GM18907 (cell line): ENCODE results near the gene MTHFR.

ENCODE experiments used
- ATAC-seq: cut with Tn5 transposase; IDR thresholded peaks from one replicate; pipeline ENCODE4 v1.9.1; 2021; ENCODE audit warnings: mild to moderate bottlenecking, moderate library complexity; ENCODE audit not compliant: unreplicated experiment

MTHFR gene

DNA sequence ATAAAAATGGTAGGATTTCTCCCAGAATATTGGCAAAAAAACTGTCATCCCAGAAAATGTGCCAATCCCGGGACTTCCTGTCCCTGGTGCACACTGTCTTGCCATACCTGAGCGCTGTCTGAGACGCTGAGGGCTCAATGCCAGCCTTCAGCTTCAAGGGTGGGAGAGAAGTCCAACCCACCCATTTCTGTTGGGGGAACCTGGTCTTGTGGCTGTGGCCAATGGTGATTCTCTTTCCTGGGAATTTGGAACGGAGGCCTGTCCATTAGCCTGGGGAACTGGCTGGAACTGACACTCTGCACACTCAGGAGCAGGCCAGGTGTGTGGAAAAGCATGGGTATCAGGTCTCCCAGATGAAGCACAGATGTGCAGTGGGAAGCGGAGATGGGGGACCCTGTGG lies 6.7 kb downstream of the MTHFR start:
- no peak for ATAC-seq

DNA sequence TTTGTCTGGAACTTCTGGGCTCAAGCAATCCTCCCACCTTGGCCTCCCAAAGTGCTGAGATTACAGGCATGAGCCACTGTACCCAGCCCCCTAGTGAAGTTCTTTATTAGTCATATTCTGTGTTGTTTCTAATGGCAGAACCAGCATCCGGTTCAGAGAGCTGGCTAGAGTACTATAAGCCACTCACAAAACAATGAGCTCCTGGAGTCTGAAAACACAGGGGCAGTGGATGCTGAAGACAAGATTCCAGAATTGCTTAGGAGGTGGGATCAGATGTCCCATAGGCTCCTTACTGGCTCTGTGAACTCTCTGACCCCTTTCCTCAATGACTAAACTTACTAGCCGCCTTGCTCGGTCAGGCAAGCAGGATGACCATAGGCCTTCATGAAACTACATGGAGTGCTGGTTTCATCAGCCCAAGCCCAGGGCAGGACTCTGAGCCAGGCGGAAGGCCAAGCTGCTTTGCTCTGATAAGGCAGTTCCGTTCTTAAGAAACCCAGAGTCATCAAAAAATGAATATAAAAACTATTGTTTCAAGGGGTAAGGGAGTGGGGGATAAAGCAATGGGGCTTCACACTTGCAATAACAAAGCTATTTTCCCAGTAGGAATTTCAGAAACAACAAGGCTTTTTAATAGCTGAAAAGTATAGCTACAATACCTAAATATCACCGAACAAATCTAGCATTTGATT lies 8.1 kb downstream of the MTHFR start:
- no peak for ATAC-seq

DNA sequence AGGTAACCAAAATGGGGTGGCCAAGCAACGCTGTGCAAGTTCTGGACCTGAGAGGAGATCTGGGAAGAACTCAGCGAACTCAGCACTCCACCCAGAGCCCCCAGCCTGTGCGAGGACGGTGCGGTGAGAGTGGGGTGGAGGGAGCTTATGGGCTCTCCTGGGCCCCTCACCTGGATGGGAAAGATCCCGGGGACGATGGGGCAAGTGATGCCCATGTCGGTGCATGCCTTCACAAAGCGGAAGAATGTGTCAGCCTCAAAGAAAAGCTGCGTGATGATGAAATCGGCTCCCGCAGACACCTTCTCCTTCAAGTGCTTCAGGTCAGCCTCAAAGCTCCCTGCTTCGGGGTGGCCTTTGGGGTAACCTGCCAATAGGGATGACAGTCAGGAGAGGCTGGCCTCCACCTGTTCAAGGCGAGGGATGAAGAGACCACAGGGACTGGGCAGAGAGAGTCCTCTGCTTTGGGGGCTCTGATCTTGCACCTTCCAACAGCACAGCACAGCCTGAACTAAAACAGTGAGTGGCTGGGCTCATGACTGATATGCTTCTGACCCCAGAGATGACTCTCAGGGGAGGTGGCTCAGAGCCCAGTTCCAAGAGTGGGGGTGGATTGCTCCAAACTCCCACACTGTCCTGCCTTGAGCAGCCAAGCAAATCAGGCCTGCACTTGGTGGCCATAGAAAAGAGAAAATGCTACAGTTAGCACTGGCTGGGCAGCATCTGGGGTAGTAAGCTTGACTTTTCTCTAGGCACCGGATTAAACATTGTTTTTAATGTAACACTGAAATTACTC lies 9.5 kb downstream of the MTHFR start:
- no peak for ATAC-seq

DNA sequence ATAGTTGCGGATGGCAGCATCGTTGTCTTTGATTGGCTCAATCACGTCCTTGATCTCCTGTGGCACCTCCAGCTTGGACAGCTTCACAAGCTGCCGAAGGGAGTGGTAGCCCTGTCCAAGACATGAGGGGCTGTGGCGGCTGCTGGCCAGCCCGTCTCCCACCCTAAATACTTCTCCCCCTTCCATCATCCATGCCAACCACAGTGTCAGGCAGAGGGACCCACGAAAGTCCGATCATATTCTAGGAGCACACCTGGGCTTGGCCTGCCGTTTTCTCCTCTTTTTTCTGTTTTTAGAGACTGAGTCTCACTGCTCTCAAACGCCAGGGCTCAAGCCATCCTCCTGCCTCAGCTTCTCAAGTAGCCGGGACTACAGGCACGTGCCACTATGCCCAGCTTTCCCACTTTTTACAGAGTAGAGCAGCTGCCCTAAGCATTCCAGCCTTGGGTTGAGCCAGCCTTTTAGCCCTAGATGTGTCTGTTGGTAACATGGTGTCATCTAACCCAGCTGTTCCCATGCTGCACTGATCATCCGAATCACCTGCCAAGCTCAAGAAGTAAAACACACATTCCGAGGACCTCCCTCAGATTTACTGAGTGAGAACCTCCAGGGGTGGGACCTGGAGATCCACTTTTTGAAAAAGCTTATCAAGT lies 10.4 kb downstream of the MTHFR start:
- ATAC-seq, result no peak

DNA sequence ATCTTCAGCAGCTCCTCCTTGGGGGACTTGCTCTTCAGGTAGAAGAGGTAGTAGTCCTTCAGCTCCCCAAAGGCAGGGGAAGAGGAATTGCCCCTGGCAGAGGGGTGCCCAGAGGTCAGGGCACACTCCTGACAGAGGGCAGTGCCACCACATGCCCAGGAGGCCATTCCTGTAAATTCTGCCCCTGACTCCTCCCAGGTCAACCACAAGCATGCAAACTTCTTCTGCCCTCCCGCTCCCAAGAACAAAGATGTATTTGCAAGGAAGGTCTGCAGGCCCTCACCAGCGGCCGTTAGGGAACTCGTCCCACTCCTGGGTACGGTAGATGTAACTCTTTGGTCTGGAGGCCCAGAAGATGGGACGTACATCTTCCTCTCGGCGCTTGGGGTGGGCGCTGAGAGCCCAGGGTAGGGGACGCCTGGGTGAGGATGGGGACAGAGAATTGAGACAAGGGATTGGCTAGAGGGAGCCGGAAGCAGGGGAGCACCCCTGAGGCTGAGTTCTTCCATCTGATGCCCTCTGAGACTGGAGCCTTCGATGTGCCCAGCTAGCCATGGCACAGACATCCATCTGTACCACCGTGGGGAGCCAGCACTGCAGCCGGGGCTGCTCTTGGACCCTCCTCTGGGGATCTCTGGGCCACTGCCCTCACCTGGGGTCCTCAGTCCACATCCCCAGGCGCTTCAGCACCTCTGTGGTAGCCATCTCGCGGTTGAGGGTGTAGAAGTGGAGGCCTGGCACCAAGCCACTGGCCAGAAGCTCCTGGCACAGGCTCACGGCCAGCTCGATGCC lies 11.1 kb downstream of the MTHFR start:
- ATAC-seq, result no peak

DNA sequence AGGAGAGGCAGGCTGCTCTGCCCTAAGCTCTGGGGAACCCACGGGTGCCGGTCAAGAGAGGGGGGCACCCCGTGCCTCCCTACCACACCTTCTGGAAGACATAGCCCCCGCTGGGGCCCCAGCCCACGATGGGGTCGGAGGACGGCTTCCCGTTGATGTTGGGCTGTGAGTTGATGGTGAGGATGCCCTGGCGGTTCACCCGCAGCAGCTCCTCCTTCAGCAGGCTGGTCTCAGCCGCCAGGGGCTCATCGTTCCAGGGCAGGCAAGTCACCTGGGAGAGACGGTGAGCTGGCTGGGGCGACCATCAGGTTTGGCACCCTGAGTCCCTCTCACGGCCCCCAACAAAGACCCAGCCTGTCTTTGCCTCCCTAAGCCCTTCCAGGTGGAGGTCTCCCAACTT lies 11.9 kb downstream of the MTHFR start:
- no peak for ATAC-seq

DNA sequence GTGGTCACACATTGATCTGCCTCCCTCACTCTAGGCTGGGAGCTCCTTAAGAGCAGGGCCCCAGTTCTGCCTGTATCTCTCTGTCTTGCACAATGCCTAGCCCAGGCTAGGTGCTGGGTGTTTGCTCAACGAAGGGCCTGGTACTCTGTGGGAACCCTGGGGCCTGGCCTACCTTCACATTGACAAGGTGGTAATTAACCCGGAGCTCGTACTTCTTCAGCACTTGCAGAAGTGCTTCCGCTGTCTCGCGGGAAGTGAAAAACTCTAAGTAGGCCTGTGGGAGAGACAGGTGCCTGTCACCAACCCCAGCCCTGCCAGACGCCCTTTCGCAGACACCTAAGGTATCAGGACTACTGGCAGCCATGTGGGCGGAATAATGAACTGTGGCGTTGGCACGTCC lies 13.7 kb downstream of the MTHFR start:
- ATAC-seq, result no peak

DNA sequence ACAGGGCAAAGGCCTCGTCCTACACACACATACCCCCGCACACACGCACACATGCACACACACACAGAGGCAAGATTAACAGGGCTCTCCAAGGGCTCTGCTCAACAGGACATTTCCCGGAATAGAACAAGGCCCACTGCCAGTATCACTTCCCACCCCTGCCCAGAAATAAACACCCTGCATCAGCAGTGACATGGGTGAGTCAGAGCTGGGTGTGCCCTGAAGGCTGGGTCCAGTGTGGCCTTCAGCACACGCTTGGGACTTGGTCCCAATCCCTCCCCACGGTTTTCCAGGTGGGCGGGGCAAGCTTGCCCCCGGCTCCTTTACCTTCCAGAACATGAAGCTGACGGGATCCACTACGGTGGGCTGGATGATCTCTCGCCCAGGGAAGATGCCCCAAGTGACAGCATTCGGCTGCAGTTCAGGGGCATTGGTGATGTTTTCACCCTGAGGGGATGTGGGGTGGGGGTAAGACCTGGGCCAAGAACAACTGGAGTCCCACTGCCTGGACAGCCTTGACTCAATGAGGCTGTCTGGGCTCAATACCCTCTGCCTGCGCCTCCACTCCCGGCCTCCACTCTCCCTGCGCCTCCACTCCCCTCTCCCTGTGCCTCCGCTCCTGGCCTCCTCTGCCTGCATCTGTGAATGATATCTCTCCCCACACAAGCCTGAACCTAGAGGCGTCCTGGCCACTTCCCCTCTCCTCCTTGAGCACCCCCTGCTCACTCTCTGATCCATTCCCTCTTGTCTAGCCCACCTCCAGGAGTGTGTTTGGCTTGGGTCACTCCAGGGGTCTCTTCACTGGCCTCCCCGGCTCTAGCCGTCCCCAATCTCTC lies 14.7 kb downstream of the MTHFR start:
- no peak for ATAC-seq

DNA sequence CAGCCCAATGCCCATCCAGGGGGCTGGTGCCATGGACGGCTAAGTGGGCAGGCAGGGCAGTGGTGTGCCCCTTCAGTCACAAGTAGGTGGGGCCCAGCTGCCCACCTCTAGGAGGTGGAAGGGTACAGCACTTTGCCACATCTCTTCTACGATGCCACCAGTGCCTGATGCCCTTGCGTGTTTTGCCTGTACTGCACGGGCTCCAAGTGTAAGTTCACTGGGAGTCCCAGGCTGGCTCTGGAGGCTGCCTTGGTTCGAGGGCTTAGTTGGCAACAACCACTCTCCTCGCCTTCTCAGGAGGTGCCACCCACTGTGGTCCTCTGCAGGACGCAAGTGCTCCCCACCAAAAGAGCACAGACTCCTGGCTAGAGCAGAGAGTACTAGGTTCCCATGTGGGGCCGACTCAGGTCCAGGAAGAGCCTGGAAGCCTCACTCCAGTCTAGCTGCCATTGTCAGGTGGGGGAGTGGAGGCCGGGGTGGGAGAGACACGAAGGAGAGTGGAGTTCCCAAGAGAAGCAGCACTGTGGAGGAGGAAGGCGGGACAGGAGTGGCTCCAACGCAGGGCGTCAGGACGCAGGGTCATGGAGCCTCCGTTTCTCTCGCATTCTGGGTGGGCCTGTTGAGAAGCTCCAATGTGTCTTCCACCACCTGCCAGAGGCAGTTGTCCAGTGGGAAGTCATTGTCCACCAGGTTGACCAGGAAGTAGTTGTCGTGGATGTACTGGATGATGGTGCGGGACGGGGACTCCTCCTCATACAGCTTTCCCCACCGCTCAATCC lies 15.5 kb downstream of the MTHFR start:
- no peak for ATAC-seq

DNA sequence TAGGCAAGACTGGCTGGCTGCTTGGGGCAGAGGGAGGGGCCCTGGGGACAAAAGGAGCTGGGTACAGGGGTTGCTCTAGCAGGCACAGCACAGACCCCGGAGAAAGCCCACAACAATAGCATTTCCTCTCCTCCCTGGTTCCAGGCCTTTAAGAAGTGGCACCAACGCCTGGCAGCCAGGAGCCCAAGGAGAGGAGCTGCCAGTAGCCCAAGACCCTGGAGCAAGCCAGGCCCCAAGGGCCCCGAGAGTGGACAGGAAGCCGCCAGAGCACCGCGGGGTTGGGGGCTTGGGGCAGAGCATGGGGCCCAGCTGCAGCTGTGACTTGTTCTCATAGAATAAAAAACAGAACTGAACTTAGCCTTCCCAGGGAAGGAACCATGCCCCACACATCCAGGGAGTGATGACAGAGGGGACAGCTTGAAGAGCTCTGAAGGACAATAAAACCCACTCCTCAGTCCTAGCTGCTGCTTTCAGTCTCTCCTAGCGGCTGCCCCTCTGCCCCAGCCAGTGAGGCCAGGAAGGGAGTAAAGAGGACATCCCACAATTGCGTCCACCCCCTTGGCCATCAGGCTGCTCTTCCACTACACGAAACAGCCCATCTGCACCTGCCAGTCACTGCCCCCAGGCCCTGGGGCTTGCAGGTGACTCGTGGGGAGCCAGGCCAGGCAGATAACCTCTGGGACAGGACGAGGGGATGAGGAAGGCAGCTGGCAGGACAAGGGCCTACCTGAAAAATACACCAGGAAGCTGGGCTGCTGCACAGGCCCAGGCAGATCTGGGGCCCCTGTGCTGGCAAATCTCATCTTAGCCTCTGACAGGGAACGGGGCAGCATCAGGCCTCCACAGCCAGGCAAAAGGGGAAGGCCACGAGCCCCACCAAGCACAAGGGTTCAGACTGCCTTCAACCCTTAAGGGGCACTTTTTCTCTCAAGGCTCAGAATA lies 16.4 kb downstream of the MTHFR start:
- ATAC-seq, result no peak

DNA sequence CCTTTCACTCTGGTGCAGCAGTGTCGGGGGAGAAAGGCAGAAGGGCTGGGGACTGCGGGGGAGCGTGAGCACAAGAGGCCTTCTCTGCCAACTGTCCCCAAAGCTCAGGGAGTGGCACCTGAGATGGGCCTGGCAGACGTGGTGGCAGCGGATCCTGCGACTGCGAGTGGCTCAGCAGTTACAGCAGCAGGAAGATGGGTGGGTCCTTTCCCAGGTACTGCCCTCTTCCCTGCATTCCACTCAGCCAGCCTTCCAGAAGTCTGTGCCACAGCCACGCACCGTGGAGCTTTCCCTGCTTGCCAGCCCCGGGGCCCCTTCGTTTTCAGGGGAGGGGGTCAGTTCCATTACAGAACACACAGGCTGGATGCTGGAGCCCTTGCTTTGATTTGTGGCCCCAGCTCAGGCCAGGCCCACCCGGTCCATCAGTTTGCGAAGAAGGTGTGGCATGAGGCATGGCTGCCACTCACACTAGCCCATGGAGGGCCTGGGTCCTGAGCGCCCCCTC lies 17.2 kb downstream of the MTHFR start:
- no peak for ATAC-seq

DNA sequence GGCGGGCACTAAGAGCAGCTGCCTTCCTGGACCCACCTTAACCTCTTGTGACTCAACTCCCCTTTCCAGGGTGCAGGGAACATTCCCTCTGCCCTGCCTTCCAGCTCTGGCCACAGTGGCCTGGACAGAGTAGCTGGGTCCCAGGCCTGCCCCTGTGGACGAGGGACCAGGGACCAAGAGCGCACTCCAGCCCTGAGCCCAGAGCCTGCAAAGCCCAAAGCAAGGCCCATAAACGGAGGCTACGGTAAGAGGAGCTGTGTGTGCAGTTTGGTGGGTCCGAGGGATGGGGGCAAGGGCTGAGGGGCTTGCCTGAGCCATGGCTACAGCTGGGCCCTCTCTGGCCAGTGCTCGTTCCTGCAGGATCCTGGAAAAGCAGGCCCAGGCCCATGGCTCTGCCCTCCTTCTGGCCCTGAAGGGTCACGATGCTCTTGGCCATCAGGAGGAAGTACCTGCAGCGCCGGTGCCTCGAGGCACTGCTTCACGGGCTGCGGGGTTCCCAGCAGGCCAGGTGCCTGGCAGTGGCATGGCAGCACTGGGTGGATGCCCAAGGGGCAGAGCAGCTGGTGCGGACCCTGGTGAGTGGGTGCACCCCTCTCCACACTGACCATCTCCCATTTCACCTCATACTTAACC lies 17.8 kb downstream of the MTHFR start:
- ATAC-seq, result no peak

DNA sequence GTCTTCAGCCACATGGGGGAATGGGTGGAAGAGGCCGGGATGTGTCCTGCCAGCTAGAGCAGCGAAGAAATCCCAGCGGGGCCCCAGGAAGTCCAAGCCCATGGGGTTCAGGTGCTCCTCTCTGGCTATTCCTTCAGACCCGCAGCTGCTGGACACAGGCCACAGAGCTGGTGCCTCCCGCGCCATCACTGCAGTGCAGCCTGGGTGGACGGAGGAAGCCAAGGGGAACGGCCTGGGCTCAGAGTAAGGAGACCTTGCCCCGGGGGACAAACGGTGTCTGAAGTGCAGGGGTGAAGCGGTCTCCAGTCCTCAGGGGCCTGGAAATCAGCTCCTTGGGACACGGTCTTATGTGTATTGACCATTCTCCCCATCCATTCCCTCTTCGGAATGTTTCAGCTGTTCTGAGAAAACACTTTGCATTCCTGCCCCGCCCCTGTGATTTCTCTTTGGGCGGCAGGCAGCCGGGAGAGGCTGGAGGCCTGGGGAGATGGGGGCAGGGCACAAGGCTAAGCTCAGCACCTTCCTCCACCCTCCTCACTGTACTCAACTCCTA lies 18.4 kb downstream of the MTHFR start:
- ATAC-seq, result no peak

DNA sequence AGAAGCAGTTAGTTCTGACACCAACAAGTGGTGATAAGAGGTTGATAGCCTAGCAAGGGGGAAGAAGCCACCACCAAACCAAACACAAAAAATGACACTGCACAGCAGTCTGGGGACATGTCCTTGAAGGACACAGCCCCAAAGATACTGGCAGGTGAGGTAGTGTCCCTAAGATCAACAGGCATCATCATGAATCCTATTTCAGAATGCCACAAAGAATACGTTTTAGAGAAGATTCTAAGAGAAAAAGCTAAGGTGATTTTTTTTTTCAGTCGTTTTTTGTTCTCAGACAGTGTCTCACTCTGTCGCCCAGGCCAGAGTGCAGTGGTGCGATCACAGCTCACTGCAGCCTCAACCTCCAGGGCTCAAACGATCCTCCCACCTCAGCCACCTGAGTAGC lies 19.6 kb downstream of the MTHFR start:
- ATAC-seq, result no peak

DNA sequence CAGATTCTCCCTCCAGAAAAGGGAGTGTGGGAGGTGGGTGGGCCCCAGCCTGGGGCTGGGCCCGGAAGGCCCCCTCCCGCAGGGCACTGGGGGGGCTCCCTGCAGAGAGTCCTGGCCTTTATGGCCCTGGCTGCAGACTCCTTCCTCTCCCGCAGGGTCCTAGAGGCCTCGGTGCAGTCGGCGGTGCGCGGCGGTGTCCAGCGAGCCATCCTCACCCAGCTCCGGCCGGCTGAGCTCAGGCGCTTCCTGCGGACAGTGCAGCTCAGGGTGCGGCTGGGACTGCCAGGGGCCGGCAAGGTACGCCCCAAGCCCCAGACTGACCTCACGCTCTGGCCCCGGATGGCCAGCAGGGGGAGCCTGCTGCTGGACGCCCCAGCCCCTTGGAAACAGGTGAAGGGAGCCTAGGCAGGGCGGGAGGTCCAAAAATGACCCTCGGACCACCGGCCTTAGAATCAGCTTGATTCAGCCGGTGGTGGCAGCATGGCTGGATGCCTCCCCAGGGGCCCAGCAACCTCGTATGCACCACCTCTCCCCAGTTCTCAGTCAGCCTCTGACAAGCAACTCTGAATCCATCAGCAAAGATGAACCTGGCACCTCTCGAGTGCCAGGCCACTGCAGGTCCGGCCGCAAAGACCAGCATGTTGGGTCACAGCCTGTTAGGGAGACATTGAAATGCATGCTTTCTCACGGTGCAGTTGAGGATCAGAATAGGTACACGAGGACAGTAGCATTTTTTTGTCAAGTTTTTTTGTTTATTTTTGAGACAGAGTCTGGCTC lies 20.6 kb downstream of the MTHFR start:
- peak; percentile 55 for ATAC-seq

DNA sequence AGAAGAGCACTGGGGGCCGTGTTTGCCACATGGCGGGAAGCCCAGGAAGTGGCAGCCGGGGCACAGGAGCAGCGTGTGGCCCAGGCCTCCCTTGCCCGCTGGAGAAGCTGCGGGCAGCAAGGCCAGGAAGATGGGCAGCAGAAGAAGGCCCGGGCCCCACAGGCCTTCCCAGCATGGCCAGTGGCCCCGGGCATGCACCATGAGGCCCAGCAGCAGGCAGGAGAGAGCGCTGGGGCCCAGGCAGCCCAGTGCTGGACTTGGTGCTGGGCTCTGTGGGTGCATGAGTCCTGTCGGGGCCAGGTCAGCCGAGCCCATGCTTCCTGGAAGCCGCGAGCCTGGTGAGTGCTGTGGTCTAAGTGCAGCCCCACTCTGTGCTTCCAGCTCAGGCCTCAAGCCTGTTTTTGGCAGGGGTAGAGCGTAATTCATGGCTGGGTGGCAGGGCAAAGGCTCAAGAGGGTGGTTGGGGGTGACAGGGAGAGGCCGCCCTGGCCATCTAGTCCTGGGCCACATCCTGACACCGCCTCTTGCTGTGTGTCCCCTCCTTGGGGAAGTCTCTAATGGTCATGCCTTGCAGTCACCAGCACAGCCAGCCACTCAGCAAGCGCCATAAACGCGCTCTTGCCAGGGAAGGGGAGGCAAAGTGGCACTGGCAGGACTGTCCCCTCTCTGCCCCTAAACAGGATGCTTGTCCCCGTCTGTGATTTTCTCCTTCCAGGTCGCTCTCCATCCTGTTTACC lies 21.3 kb downstream of the MTHFR start:
- no peak for ATAC-seq
